ENCODE measurements around the gene TBC1D16. TPM values are rescaled to one million over a fixed set of nuclear protein-coding genes. Genes with fewer than 3 reads are reported as not detected.
A peak's percentile ranks its signal among the peaks of the same experiment; 100 is the strongest.

TBC1D16 gene, protein sequence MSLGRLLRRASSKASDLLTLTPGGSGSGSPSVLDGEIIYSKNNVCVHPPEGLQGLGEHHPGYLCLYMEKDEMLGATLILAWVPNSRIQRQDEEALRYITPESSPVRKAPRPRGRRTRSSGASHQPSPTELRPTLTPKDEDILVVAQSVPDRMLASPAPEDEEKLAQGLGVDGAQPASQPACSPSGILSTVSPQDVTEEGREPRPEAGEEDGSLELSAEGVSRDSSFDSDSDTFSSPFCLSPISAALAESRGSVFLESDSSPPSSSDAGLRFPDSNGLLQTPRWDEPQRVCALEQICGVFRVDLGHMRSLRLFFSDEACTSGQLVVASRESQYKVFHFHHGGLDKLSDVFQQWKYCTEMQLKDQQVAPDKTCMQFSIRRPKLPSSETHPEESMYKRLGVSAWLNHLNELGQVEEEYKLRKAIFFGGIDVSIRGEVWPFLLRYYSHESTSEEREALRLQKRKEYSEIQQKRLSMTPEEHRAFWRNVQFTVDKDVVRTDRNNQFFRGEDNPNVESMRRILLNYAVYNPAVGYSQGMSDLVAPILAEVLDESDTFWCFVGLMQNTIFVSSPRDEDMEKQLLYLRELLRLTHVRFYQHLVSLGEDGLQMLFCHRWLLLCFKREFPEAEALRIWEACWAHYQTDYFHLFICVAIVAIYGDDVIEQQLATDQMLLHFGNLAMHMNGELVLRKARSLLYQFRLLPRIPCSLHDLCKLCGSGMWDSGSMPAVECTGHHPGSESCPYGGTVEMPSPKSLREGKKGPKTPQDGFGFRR
- total RNA-seq = 10 to 100 TPM; 12.3 to 22.1 (median 17.5) TPM
- 10 to 100 TPM in 1 of 2 donors, 1 to 10 TPM in 1; 5.3 to 14.1 TPM for polyA plus RNA-seq
- long read RNA-seq, donor 1, full-length matches to known transcripts = 1 of 12 reads
- long read RNA-seq, donor 1, partial matches to known transcripts = 0 of 12 reads
- long read RNA-seq, donor 1, other reads (novel, unspliced or antisense) = 11 of 12 reads
- long read RNA-seq, donor 2, full-length matches to known transcripts = 5 of 22 reads
- long read RNA-seq, donor 2, partial matches to known transcripts = 3 of 22 reads
- long read RNA-seq, donor 2, other reads (novel, unspliced or antisense) = 14 of 22 reads
- long read RNA-seq, donor 3, partial matches to known transcripts = 3 of 22 reads
- long read RNA-seq, donor 3, other reads (novel, unspliced or antisense) = 19 of 22 reads

- DNase-seq (no peak), ATAC-seq (no peak)
- TF ChIP-seq, protein P1, sequence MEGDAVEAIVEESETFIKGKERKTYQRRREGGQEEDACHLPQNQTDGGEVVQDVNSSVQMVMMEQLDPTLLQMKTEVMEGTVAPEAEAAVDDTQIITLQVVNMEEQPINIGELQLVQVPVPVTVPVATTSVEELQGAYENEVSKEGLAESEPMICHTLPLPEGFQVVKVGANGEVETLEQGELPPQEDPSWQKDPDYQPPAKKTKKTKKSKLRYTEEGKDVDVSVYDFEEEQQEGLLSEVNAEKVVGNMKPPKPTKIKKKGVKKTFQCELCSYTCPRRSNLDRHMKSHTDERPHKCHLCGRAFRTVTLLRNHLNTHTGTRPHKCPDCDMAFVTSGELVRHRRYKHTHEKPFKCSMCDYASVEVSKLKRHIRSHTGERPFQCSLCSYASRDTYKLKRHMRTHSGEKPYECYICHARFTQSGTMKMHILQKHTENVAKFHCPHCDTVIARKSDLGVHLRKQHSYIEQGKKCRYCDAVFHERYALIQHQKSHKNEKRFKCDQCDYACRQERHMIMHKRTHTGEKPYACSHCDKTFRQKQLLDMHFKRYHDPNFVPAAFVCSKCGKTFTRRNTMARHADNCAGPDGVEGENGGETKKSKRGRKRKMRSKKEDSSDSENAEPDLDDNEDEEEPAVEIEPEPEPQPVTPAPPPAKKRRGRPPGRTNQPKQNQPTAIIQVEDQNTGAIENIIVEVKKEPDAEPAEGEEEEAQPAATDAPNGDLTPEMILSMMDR (IDR thresholded peaks at IDR 0.05) = no peak
- TF ChIP-seq POLR2A (IDR thresholded peaks at IDR 0.05) = no peak
- H3K4me3 ChIP-seq = peak within 1 kb of the TSS; percentile 55 to 95 (median 84)
- H3K9me3 ChIP-seq = no peaks in the 10 kb centered on the region
- peaks cover 0 to 28% (median 9%) of the 10 kb centered on the region in 12 donors for H3K4me1 ChIP-seq
- peaks cover 0 to 7% (median 0%) of the 10 kb centered on the region in 9 donors for H3K36me3 ChIP-seq
- WGBS, 4 donors = 0 to 2% (median 0%) methylated on average over 8 to 46 of the region's 46 CpGs; no CpG with 5 or more reads in 1 of the 4 donors
- intact Hi-C loops (cut with DNase I) = loop anchor here in 2 of 10 donors (1.0 to 10.0 kb wide), 2 partner anchors 27 to 49 kb away; no protein-coding TSS in a partner anchor
- peaks cover 0 to 9% (median 0%) of the 10 kb centered on the region in 9 donors for H3K27me3 ChIP-seq
- peak within 1 kb of the TSS; percentile 82 to 96 (median 88) for H3K27ac ChIP-seq
These were observed at the start of gene TBC1D16 for GRCh38 chr17:80035687-80035936. Gene TBC1D16 (minus strand): TSS chr17:80035872. CDS start chr17:80013547, 22,325 bp downstream.

DNA sequence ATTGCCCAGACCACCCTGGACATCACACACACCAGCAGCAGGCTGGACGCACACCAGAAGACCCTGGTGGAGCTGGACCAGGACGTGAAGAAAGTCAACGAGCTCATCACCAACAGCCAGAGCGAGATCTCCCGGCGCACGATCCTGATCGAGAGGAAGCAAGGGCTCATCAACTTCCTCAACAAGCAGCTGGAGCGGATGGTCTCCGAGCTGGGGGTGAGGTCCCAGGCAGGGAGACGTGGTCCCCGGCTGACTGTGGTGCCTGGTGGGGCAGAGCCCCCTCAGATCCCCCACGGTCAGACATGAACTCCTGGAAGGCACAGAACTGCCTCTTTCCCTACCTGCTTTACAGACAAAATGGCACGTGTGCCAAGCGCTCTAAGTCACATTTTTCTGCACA lies 49.1 kb upstream of the TBC1D16 start:
- Histone ChIP-seq H3K27me3 (no peaks in the 10 kb centered on the region), H3K4me1 (peaks cover 0 to 8% (median 4%) of the 10 kb centered on the region in 12 donors), H3K9me3 (no peaks in the 10 kb centered on the region), H3K4me3 (no peak overlapping the region), H3K36me3 (no peaks in the 10 kb centered on the region), H3K27ac (no peak overlapping the region)
- WGBS, 4 donors = 85 to 91% (median 88%) methylated on average over 13 to 15 of the region's 15 CpGs
- intact Hi-C loops (cut with DNase I) = loop anchor here in 7 of 10 donors (5.0 to 10.0 kb wide), 3 partner anchors 50 to 80 kb away; partner anchors contain the start of genes CCDC40 (in 1 of the 7) and TBC1D16 (in 1 of the 7)
- ATAC-seq (no peak), DNase-seq (no peak)
- TF ChIP-seq, protein P1 (IDR thresholded peaks at IDR 0.05) = no peak
- TF ChIP-seq POLR2A (IDR thresholded peaks at IDR 0.05) = no peak

DNA sequence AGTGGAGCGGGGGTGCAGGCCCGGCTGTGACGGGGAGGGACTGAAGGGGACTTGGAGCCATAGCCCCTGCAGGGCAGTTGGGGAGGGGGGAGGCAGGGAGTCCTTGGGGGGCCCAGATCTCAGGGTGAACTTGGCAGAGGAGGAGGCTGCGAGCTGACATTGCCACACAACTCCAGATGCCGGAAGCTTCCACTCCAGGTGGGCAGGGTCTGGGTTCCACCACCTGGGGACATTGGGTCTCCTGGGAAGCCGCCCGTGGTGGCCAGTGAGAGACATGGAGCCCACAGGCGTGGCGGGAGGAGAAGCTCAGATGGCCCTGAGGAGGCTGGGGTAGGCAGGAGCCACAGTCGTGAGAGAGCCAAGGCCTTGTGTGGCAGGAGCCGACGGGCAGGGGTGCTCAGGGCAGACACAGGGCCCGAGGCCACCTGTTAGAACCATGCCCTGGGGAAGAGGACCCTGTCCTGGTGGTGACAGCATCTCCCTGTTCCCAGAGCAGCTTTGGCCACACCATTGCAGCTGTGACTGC lies 47.5 kb upstream of the TBC1D16 start:
- no peak for DNase-seq
- TF ChIP-seq, protein P1 (IDR thresholded peaks at IDR 0.05) = no peak
- no peak for TF ChIP-seq POLR2A (IDR thresholded peaks at IDR 0.05)

More for the DNA sequence above, 47.5 kb upstream of the TBC1D16 start:
- Histone ChIP-seq H3K9me3 (no peaks in the 10 kb centered on the region), H3K36me3 (no peaks in the 10 kb centered on the region), H3K4me1 (peaks cover 0 to 8% (median 4%) of the 10 kb centered on the region in 12 donors), H3K27me3 (no peaks in the 10 kb centered on the region), H3K4me3 (no peak overlapping the region), H3K27ac (no peak overlapping the region)
- intact Hi-C loops (cut with DNase I) = loop anchor here in 5 of 10 donors (5.0 to 10.0 kb wide), 3 partner anchors 48 to 78 kb away; partner anchors contain the start of genes CCDC40 (in 1 of the 5) and TBC1D16 (in 1 of the 5)
- ATAC-seq = no peak
- WGBS, 4 donors = 83 to 92% (median 85%) methylated on average over 12 to 13 of the region's 13 CpGs
